K562 (cell line): Measurements from ENCODE around the gene FNDC4. TPM values are rescaled to one million over a fixed set of nuclear protein-coding genes. Genes with fewer than 3 reads are reported as not detected.
A peak's percentile ranks its signal among the peaks of the same experiment; 100 is the strongest.

ENCODE experiments used
- ATAC-seq: fragments of 200-7000 bp; cut with Tn5 transposase; 3 replicates; pipeline ENCODE4 v1.9.1; 2020; ENCODE audit warnings: moderate library complexity
- BruUV-seq: library from RNA; stranded (reverse); fragments of 400-500 nt; replicated peaks from 2 replicates; lab custom pipeline; 2021; lab: Mats Ljungman, UMichigan
- CTCF ChIA-PET: fragments of 300-600 bp; formaldehyde crosslinking; extraction: SDS; loops from one replicate; lab custom pipeline; 2021; ENCODE audit warnings: low intra/inter-chr PET ratio; lab: Yijun Ruan, JAX
- POLR2A ChIA-PET: fragments of 300-600, 350-650 bp; sonication (Branson Sonifier 250); formaldehyde crosslinking; extraction: SDS; loops from one replicate; lab custom pipeline; 2021; ENCODE audit warnings: antibody characterized with exemption, inconsistent platforms; lab: Yijun Ruan, JAX
- DNase-seq, 4 experiments: peaks; one replicate each; pipeline versions ENCODE4 v3.0.0 to v3.0.0-alpha.2; 2011 to 2018; ENCODE audit warnings: low spot score in 3 of 4, mixed read lengths in 3 of 4; ENCODE audit errors: extremely low read depth in 1 of 4
- FAIRE-seq: peaks from 2 replicates; lab custom pipeline; 2011; peaks lifted over from hg19 to GRCh38; lab: Jason Lieb, UNC
- H2AFZ ChIP-seq: 2 replicates; pipeline ENCODE4 v1.6.0; 2011; ENCODE audit warnings: low read depth, low read length, control low read depth, inconsistent platforms
- H3K27ac ChIP-seq: fragments of 200-600 bp; 3 replicates; pipeline ENCODE4 v1.8.0; 2011; ENCODE audit warnings: low read depth, mild to moderate bottlenecking, control low read depth, inconsistent platforms, low read length, moderate library complexity, mixed read lengths; ENCODE audit errors: extremely low read depth
- H3K27me3 ChIP-seq, 2 experiments: fragments of 300-600 bp in 1 of 2; 2 replicates in 1 of 2; 3 replicates in 1 of 2; pipeline versions ENCODE4 v1.6.0 to v1.8.0; 2011; ENCODE audit warnings: inconsistent platforms in 2 of 2, low read length in 2 of 2, mild to moderate bottlenecking in 1 of 2, mixed read lengths in 1 of 2, moderate library complexity in 1 of 2; ENCODE audit not compliant: control insufficient read depth in 2 of 2, insufficient read depth in 2 of 2
- H3K36me3 ChIP-seq: fragments of 300-600 bp; 3 replicates; pipeline ENCODE4 v1.8.0; 2011; ENCODE audit warnings: mild to moderate bottlenecking, low read length, inconsistent platforms; ENCODE audit not compliant: control insufficient read depth, insufficient read depth
- H3K4me1 ChIP-seq, 2 experiments: fragments of 200-600 bp in 1 of 2; replicated peaks in 1 of 2; 2 replicates in 1 of 2; 3 replicates in 1 of 2; pipeline versions ENCODE4 v1.5.1 to v1.8.0; 2011; ENCODE audit warnings: inconsistent platforms in 2 of 2, low read length in 2 of 2, mild to moderate bottlenecking in 1 of 2, mixed read lengths in 1 of 2, moderate library complexity in 1 of 2; ENCODE audit not compliant: control insufficient read depth in 2 of 2, insufficient read depth in 2 of 2
- H3K4me2 ChIP-seq: 2 replicates; pipeline ENCODE4 v1.6.1; 2011; ENCODE audit warnings: low read length, control low read depth, inconsistent platforms, mixed read lengths; ENCODE audit not compliant: insufficient read depth
- H3K4me3 ChIP-seq: fragments of 200-600 bp; sonication (generic), shearing (Covaris generic); 2 replicates; pipeline ENCODE4 v1.5.1; 2016; ENCODE audit warnings: control low read depth, inconsistent platforms
- H3K79me2 ChIP-seq: fragments of 200-600 bp; 3 replicates; pipeline ENCODE4 v1.8.0; 2011; ENCODE audit warnings: low read length, inconsistent platforms; ENCODE audit not compliant: control insufficient read depth, insufficient read depth
- H3K9ac ChIP-seq, 2 experiments: 2 replicates each; pipeline versions ENCODE4 v1.6.0 to v1.6.1; 2011; ENCODE audit warnings: low read depth in 2 of 2, low read length in 2 of 2, control low read depth in 1 of 2, inconsistent platforms in 1 of 2, mild to moderate bottlenecking in 1 of 2, mixed read lengths in 1 of 2; ENCODE audit not compliant: insufficient read depth in 1 of 2
- H3K9me1 ChIP-seq: one replicate; pipeline ENCODE4 v1.6.0; 2011; ENCODE audit warnings: inconsistent platforms, mild to moderate bottlenecking, low read length, moderate library complexity; ENCODE audit not compliant: control insufficient read depth, insufficient read depth
- H3K9me3 ChIP-seq: replicated peaks from 2 replicates; pipeline ENCODE4 v1.5.1; 2011; ENCODE audit warnings: low read depth, low read length, inconsistent platforms; ENCODE audit not compliant: control insufficient read depth, insufficient read depth
- H4K20me1 ChIP-seq: replicated peaks from 2 replicates; pipeline ENCODE4 v1.6.1; 2011; ENCODE audit warnings: low read length, inconsistent platforms, mixed read lengths; ENCODE audit not compliant: control insufficient read depth, insufficient read depth
- ELF1 ChIP-seq: fragments of 200-800 bp; sonication (Bioruptor generic); IDR thresholded peaks from 2 replicates; pipeline ENCODE4 v1.6.1; 2016; ENCODE audit warnings: missing genetic modification characterization, missing compliant biosample characterization
- ILK ChIP-seq: fragments of 450-650 bp; IDR thresholded peaks from 2 replicates; pipeline ENCODE4 v1.6.1; 2016; ENCODE audit warnings: missing genetic modification characterization, low read depth, mild to moderate bottlenecking, missing compliant biosample characterization, moderate library complexity, borderline replicate concordance
- RBM17 ChIP-seq: fragments of 200-400 bp; formaldehyde crosslinking; IDR thresholded peaks from 2 replicates; pipeline ENCODE4 v1.6.1; 2017; ENCODE audit warnings: low read depth, mild to moderate bottlenecking, low read length, borderline replicate concordance
- RBM22 ChIP-seq: fragments of 200-400 bp; formaldehyde crosslinking; IDR thresholded peaks from 2 replicates; pipeline ENCODE4 v1.6.1; 2018; ENCODE audit warnings: low read length, low read depth; ENCODE audit not compliant: poor library complexity, severe bottlenecking
- SAFB2 ChIP-seq: fragments of 200-400 bp; formaldehyde crosslinking; IDR thresholded peaks from 2 replicates; pipeline ENCODE4 v1.6.1; 2018; ENCODE audit warnings: borderline replicate concordance, low read length, low read depth, moderate library complexity; ENCODE audit not compliant: severe bottlenecking
- ZBTB7A ChIP-seq: IDR thresholded peaks from 2 replicates; pipeline ENCODE4 v1.6.1; 2011; ENCODE audit warnings: low read depth, mild to moderate bottlenecking, low read length, moderate library complexity, borderline replicate concordance; ENCODE audit not compliant: control insufficient read depth
- ZNF24 ChIP-seq: fragments of 450-650 bp; IDR thresholded peaks from 2 replicates; pipeline ENCODE4 v1.6.1; 2016
- ZNF77 ChIP-seq: fragments of 250-450 bp; sonication (Bioruptor Pico); IDR thresholded peaks from 2 replicates; pipeline ENCODE4 v1.5.0; 2020
- WGBS: fragments of 100-300 bp; shearing (Covaris generic); methylation state at CpG from one replicate; pipeline ENCODE4 v1.1.6; 2016; ENCODE audit warnings: low coverage, mixed read lengths; ENCODE audit not compliant: insufficient coverage; ENCODE audit errors: missing lambda C conversion rate; 5-methylcytosine and 5-hydroxymethylcytosine counted together
- in situ Hi-C: fragments of 300-500 bp; cut with MboI; formaldehyde crosslinking; loops from 4 replicates; pipeline ENCODE4 v1.15.0; 2018; ENCODE audit warnings: inconsistent platforms, mixed read lengths
- intact Hi-C: fragments of 100-400 bp; cut with micrococcal nuclease; formaldehyde crosslinking; loops from 2 replicates; pipeline ENCODE4 v1.14.2; 2022
- polyA plus RNA-seq, 8 experiments: library from polyadenylated mRNA; depleted of rRNA in 4 of 8; stranded (reverse) in 5 of 8; unstranded in 3 of 8; fragments of >200 nt; fragmentation: Nextera tagmentation in 2 of 8; fragmentation: Illumina TruSeq in 1 of 8; extraction: Ambion mirVana in 2 of 8; extraction: Trizol in 1 of 8; gene quantifications; 2 replicates each; pipeline versions ENCODE4 v1.2.1 to v1.2.3, GENCODE V29; 2011 to 2014; ENCODE audit warnings: inconsistent platforms in 1 of 8, missing spikeins in 1 of 8
- total RNA-seq, 7 experiments: library from RNA; depleted of rRNA in 6 of 7; stranded (reverse); fragments of >200 nt in 6 of 7; fragmentation: Illumina TruSeq in 2 of 7; extraction: Trizol in 2 of 7; gene quantifications; 2 replicates each; pipeline versions ENCODE4 v1.2.1 to v1.2.3, GENCODE V29; 2011 to 2021; ENCODE audit warnings: low replicate concordance in 1 of 7
- TF ChIP-seq, protein P1 (sequence below): fragments of 200-800 bp; sonication (Bioruptor generic); IDR thresholded peaks from 2 replicates; pipeline ENCODE4 v1.6.1; 2017; ENCODE audit warnings: missing genetic modification characterization, missing compliant biosample characterization
- TF ChIP-seq, protein P2 (sequence below): fragments of 450-650 bp; IDR thresholded peaks from 2 replicates; pipeline ENCODE4 v1.6.1; 2016
- TF ChIP-seq, protein P3 (sequence below): fragments of 250-450 bp; sonication (Bioruptor Pico); IDR thresholded peaks from 2 replicates; pipeline ENCODE4 v1.4.0; 2020; ENCODE audit warnings: borderline replicate concordance

The FNDC4 gene
- total and polyA plus RNA-seq, 9 of the 15 experiments (the other 6 are each of a cell fraction or from before 2014, with no cell fraction given) = 0.28 to 4.9 (median 2.3) TPM

DNA sequence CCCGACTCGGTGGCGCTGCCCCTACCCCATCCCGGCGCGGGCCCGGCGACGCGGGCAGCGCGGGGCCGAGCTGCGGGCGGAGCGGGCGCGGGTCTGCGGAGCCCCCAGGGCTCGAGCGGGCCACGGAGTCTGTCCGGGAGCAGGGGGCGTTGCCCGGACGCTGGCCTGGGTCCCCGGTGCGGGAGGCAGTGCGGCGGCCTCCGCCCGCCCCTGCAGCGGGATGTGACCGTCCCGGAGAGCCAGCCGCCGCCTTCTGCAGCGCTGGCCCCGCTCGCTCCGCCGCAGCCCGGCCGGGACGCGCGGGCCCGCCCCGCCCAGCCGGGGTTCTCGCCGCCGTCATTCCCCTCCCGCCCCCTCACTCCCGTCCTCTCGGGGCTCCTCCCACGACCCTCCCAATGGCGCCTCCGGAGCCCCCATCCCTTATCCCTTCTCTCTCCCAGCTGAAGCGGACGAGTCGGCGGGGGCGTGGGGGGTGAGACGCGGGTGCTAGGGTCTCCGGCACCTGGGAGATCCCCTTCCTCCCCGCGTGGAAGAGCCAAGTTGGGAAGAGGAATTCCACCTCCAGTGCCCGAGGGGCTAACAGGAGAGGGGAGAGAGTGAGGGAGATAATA is at the start of gene FNDC4 (continued):
- TF ChIP-seq, protein P1, sequence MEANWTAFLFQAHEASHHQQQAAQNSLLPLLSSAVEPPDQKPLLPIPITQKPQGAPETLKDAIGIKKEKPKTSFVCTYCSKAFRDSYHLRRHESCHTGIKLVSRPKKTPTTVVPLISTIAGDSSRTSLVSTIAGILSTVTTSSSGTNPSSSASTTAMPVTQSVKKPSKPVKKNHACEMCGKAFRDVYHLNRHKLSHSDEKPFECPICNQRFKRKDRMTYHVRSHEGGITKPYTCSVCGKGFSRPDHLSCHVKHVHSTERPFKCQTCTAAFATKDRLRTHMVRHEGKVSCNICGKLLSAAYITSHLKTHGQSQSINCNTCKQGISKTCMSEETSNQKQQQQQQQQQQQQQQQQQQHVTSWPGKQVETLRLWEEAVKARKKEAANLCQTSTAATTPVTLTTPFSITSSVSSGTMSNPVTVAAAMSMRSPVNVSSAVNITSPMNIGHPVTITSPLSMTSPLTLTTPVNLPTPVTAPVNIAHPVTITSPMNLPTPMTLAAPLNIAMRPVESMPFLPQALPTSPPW = peak; percentile 64
- peak; percentile 69; the same call in 1 of the 2 replicates for TF ChIP-seq ZBTB7A
- TF ChIP-seq RBM17 = no peak

DNA sequence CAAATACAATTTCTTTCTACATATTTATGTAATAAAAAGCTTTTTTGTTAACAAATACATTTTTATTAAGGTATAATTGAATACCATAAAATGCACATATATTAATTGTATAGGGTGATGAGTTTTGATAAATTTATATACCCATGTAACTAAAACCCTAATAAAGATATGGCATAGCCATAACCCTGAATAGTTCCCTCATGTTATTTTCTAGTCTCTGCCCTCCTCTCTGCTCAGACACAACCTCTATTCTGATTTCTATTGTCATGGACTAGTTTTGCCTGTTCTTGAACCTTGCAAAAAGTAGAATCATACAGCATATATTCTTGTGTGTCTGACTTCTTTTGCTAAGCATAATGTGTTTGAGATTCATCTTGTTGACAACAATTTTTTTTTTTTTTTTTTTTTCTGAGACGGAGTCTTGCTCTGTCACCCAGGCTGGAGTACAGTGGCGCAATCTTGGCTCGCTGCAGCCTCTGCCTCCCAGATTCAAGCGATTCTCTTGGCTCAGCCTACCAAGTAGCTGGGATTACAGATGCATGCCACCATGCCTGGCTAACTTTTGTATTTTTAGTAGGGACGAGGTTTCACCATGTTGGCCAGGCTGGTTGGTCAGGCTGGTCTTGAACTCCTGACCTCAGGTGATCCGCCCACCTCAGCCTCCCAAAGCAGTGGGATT is 49.3 kb upstream of the FNDC4 start:
- FAIRE-seq (no peak), DNase-seq (no peak), ATAC-seq (no peak)
- Histone ChIP-seq H3K4me3 (no peak overlapping the region), H3K79me2 (no peaks in the 10 kb centered on the region), H3K27me3 (no peaks in the 10 kb centered on the region), H3K4me2 (no peak overlapping the region), H3K9me3 (no peaks in the 10 kb centered on the region), H3K9me1 (no peaks in the 10 kb centered on the region), H3K9ac (no peak overlapping the region), H2AFZ (no peak overlapping the region; the same call in 1 of the 2 replicates), H4K20me1 (no peaks in the 10 kb centered on the region), H3K4me1 (no peaks in the 10 kb centered on the region), H3K36me3 (no peaks in the 10 kb centered on the region), H3K27ac (no peak overlapping the region)
- no TSS peak for BruUV-seq
- ChIA-PET POLR2A (no interaction called here), CTCF (no interaction called here)
- intact Hi-C loops (no loop called here), in situ Hi-C loops (no loop called here)
- WGBS = 72% methylated on average over 5 of the region's 6 CpGs
- TF ChIP-seq ELF1 (no peak), RBM22 (no peak), ZNF24 (no peak), ILK (no peak), ZNF77 (CRISPR knock-in tag) (no peak), SAFB2 (no peak)
- TF ChIP-seq, protein P2, sequence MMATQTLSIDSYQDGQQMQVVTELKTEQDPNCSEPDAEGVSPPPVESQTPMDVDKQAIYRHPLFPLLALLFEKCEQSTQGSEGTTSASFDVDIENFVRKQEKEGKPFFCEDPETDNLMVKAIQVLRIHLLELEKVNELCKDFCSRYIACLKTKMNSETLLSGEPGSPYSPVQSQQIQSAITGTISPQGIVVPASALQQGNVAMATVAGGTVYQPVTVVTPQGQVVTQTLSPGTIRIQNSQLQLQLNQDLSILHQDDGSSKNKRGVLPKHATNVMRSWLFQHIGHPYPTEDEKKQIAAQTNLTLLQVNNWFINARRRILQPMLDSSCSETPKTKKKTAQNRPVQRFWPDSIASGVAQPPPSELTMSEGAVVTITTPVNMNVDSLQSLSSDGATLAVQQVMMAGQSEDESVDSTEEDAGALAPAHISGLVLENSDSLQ = no peak
- TF ChIP-seq, protein P3, sequence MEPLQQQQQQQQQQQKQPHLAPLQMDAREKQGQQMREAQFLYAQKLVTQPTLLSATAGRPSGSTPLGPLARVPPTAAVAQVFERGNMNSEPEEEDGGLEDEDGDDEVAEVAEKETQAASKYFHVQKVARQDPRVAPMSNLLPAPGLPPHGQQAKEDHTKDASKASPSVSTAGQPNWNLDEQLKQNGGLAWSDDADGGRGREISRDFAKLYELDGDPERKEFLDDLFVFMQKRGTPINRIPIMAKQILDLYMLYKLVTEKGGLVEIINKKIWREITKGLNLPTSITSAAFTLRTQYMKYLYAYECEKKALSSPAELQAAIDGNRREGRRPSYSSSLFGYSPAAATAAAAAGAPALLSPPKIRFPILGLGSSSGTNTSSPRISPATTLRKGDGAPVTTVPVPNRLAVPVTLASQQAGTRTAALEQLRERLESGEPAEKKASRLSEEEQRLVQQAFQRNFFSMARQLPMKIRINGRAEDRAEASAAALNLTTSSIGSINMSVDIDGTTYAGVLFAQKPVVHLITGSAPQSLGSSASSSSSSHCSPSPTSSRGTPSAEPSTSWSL (CRISPR knock-in tag) = no peak
